Smooth muscle cell (in vitro differentiated cells): ENCODE measurements around the gene PDP2. TPM values are rescaled to one million over a fixed set of nuclear protein-coding genes. Genes with fewer than 3 reads are reported as not detected.

Experiments
- DNase-seq: peaks from one replicate; lab custom pipeline; 2025; ENCODE audit not compliant: unreplicated experiment; lab: John Stamatoyannopoulos, UW
- H2AFZ ChIP-seq: fragments of 200-600 bp; sonication (generic); 2 replicates; pipeline ENCODE4 v1.6.0; 2016; ENCODE audit warnings: antibody characterized with exemption, low read depth, mild to moderate bottlenecking
- H3F3A ChIP-seq: fragments of 200-600 bp; sonication (generic); 2 replicates; pipeline ENCODE4 v1.6.0; 2017; ENCODE audit warnings: antibody characterized with exemption, low read depth
- H3K27ac ChIP-seq: fragments of 200-600 bp; sonication (generic); 2 replicates; pipeline ENCODE4 v1.5.1; 2016; ENCODE audit warnings: low read depth, mild to moderate bottlenecking
- H3K27me3 ChIP-seq: fragments of 200-600 bp; sonication (generic); 2 replicates; pipeline ENCODE4 v1.6.1; 2016; ENCODE audit warnings: low read depth, mild to moderate bottlenecking
- H3K36me3 ChIP-seq: fragments of 200-600 bp; sonication (generic); 2 replicates; pipeline ENCODE4 v1.5.1; 2016; ENCODE audit warnings: low read depth
- H3K4me1 ChIP-seq: fragments of 200-600 bp; sonication (generic); 2 replicates; pipeline ENCODE4 v1.5.1; 2016; ENCODE audit warnings: low read depth
- H3K4me2 ChIP-seq: fragments of 200-600 bp; sonication (generic); 2 replicates; pipeline ENCODE4 v1.6.0; 2016; ENCODE audit warnings: mild to moderate bottlenecking
- H3K4me3 ChIP-seq: fragments of 200-600 bp; sonication (generic); 2 replicates; pipeline ENCODE4 v1.5.1; 2016; ENCODE audit warnings: mild to moderate bottlenecking
- H3K79me2 ChIP-seq: fragments of 200-600 bp; sonication (generic); 2 replicates; pipeline ENCODE4 v1.6.0; 2016; ENCODE audit warnings: low read depth, mild to moderate bottlenecking
- H3K9ac ChIP-seq: fragments of 200-600 bp; sonication (generic); 2 replicates; pipeline ENCODE4 v1.6.0; 2016; ENCODE audit warnings: low read depth
- H3K9me3 ChIP-seq: fragments of 200-600 bp; sonication (generic); replicated peaks from 2 replicates; pipeline ENCODE4 v1.5.1; 2016; ENCODE audit warnings: low read depth
- H4K20me1 ChIP-seq: fragments of 200-600 bp; sonication (generic); 2 replicates; pipeline ENCODE4 v1.6.0; 2016; ENCODE audit warnings: low read depth
- WGBS: methylation state at CpG from one replicate; pipeline ENCODE4 v1.1.7; 2016; ENCODE audit warnings: low lambda C conversion rate; 5-methylcytosine and 5-hydroxymethylcytosine counted together
- polyA plus RNA-seq: library from polyadenylated mRNA; unstranded; fragments of >200 nt; fragmentation: Nextera tagmentation; extraction: Ambion mirVana; gene quantifications from 2 replicates; pipeline ENCODE4 v1.2.1, GENCODE V29; 2016
- total RNA-seq: library from RNA; depleted of rRNA; stranded (reverse); fragments of >200 nt; gene quantifications from 2 replicates; pipeline ENCODE4 v1.2.3, GENCODE V29; 2014
- TF ChIP-seq, protein P1 (sequence below): fragments of 200-600 bp; sonication (generic); IDR thresholded peaks from 2 replicates; pipeline ENCODE4 v1.5.1; 2017; ENCODE audit warnings: borderline replicate concordance, mild to moderate bottlenecking, antibody characterized with exemption; ENCODE audit not compliant: insufficient read depth, poor library complexity, severe bottlenecking

The PDP2 gene
- total and polyA plus RNA-seq, 2 experiments from 2014 or later: 1.1 to 5.7 TPM

DNA sequence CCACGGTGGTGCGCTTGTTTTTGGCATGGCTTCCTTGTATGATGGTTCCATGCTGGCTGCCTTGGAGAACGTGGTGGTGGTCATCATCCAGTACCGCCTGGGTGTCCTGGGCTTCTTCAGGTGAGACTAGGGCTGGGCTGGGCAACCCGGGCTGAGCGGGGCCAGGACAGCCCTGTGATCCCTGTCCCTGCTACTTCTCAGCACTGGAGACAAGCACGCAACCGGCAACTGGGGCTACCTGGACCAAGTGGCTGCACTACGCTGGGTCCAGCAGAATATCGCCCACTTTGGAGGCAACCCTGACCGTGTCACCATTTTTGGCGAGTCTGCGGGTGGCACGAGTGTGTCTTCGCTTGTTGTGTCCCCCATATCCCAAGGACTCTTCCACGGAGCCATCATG, 59.9 kb downstream of the PDP2 start:
- Histone ChIP-seq H3K27ac (no peak overlapping the region), H3F3A (no peaks in the 10 kb centered on the region), H3K79me2 (peaks cover 15% of the 10 kb centered on the region), H2AFZ (no peak overlapping the region), H3K9ac (no peak overlapping the region), H4K20me1 (peaks cover 25% of the 10 kb centered on the region), H3K4me1 (peaks cover 9% of the 10 kb centered on the region), H3K4me2 (no peak overlapping the region), H3K4me3 (no peak overlapping the region), H3K36me3 (no peaks in the 10 kb centered on the region), H3K9me3 (no peaks in the 10 kb centered on the region), H3K27me3 (no peaks in the 10 kb centered on the region)
- DNase-seq: no peak
- WGBS: 96% methylated on average over 16 of the region's 16 CpGs
- TF ChIP-seq, protein P1, sequence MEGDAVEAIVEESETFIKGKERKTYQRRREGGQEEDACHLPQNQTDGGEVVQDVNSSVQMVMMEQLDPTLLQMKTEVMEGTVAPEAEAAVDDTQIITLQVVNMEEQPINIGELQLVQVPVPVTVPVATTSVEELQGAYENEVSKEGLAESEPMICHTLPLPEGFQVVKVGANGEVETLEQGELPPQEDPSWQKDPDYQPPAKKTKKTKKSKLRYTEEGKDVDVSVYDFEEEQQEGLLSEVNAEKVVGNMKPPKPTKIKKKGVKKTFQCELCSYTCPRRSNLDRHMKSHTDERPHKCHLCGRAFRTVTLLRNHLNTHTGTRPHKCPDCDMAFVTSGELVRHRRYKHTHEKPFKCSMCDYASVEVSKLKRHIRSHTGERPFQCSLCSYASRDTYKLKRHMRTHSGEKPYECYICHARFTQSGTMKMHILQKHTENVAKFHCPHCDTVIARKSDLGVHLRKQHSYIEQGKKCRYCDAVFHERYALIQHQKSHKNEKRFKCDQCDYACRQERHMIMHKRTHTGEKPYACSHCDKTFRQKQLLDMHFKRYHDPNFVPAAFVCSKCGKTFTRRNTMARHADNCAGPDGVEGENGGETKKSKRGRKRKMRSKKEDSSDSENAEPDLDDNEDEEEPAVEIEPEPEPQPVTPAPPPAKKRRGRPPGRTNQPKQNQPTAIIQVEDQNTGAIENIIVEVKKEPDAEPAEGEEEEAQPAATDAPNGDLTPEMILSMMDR: no peak

Other genes with a start within 250 kb of the PDP2 start
- 25.2 and 27.0 TPM in 2 replicates for gene CMTM4, start 183.8 kb upstream of the PDP2 start, total RNA-seq
- 7.2 and 9.2 TPM in 2 replicates for gene CMTM4, start 183.8 kb upstream of the PDP2 start, polyA plus RNA-seq
- 74.1 and 101 TPM in 2 replicates for gene DYNC1LI2, start 128.9 kb upstream of the PDP2 start, total RNA-seq
- gene DYNC1LI2, start 128.9 kb upstream of the PDP2 start, polyA plus RNA-seq: 90.8 and 134 TPM in 2 replicates
- not detected in 2 replicates for gene TERB1, start 78.9 kb upstream of the PDP2 start, total RNA-seq
- gene TERB1, start 78.9 kb upstream of the PDP2 start, polyA plus RNA-seq: not detected in 2 replicates
- gene NAE1, start 49.5 kb upstream of the PDP2 start, total RNA-seq: 68.4 and 70.7 TPM in 2 replicates
- gene NAE1, start 49.5 kb upstream of the PDP2 start, polyA plus RNA-seq: 55.1 and 59.4 TPM in 2 replicates
- gene CA7, start 36.1 kb upstream of the PDP2 start, total RNA-seq: not detected in 2 replicates
- not detected in 2 replicates for gene CA7, start 36.1 kb upstream of the PDP2 start, polyA plus RNA-seq
- gene CDH16, start 38.4 kb downstream of the PDP2 start, total RNA-seq: not detected in 2 replicates
- gene CDH16, start 38.4 kb downstream of the PDP2 start, polyA plus RNA-seq: not detected in 2 replicates
- 7.6 and 11.7 TPM in 2 replicates for gene RRAD, start 45.0 kb downstream of the PDP2 start, total RNA-seq
- gene RRAD, start 45.0 kb downstream of the PDP2 start, polyA plus RNA-seq: 27.5 and 37.5 TPM in 2 replicates
- gene CIAO2B, start 53.9 kb downstream of the PDP2 start, total RNA-seq: 114 and 141 TPM in 2 replicates
- 173 and 176 TPM in 2 replicates for gene CIAO2B, start 53.9 kb downstream of the PDP2 start, polyA plus RNA-seq
- gene CES2, start 55.0 kb downstream of the PDP2 start, total RNA-seq: 12.1 and 15.7 TPM in 2 replicates
- 26.9 and 34.3 TPM in 2 replicates for gene CES2, start 55.0 kb downstream of the PDP2 start, polyA plus RNA-seq
- gene CES3, start 80.8 kb downstream of the PDP2 start, total RNA-seq: 0.18 TPM in 1 of 2 replicates, not detected in the other
- gene CES3, start 80.8 kb downstream of the PDP2 start, polyA plus RNA-seq: 0.22 and 1.2 TPM in 2 replicates
- 0.63 and 1.6 TPM in 2 replicates for gene CES4A, start 108.1 kb downstream of the PDP2 start, total RNA-seq
- 0.93 and 2.3 TPM in 2 replicates for gene CES4A, start 108.1 kb downstream of the PDP2 start, polyA plus RNA-seq
- 41.1 and 53.9 TPM in 2 replicates for gene CBFB, start 148.6 kb downstream of the PDP2 start, total RNA-seq
- 40.2 and 50.9 TPM in 2 replicates for gene CBFB, start 148.6 kb downstream of the PDP2 start, polyA plus RNA-seq
- 15.5 and 30.2 TPM in 2 replicates for gene PHAF1, start 229.4 kb downstream of the PDP2 start, total RNA-seq
- gene PHAF1, start 229.4 kb downstream of the PDP2 start, polyA plus RNA-seq: 15.5 and 24.5 TPM in 2 replicates